ENCODE measurements around the gene HMCN2.

DNA sequence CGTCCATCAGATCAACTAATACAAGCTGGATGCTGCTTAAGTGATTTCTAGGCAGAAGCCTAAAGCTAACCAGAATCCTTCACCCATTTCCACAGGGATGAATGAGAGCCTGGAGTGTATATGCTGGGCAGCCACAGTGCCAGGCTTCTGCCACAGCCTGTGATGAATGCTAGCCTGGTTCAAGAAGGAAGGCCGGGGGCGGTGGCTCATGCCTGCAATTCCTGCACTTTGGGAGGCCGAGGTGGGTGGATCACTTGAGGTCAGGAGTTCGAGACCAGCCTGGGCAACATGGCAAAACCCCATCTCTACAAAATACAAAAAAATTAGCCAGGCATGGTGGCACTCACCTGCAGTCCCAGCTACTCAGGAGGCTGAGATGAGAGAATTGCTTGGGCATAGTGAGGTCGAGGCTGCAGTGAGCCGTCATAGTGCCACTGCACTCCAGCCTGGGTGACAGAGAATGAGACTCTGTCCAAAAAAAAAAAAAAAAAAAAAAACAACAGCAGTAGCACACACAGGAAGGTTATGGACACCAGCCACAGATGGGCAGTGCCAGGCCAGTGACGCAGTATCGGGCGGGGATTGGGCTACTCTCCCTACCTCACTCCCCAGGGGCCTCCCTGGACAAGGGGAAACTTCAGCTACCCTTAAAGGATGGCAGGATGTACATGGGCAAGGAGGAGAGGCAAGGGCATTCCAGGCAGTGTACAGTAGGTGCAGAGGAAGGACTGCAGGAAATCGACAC lies 23.1 kb upstream of the HMCN2 start:
- TF ChIP-seq CTCF (conservative IDR thresholded peaks at IDR 0.05), result no peak
- TF ChIP-seq ZFX (IDR thresholded peaks at IDR 0.05), result no peak
